Measurements from ENCODE around the gene HOOK1.

GRCh38 chr1:59915516-59915915 lies 100.8 kb downstream of the HOOK1 start:
- TF ChIP-seq, protein P1, sequence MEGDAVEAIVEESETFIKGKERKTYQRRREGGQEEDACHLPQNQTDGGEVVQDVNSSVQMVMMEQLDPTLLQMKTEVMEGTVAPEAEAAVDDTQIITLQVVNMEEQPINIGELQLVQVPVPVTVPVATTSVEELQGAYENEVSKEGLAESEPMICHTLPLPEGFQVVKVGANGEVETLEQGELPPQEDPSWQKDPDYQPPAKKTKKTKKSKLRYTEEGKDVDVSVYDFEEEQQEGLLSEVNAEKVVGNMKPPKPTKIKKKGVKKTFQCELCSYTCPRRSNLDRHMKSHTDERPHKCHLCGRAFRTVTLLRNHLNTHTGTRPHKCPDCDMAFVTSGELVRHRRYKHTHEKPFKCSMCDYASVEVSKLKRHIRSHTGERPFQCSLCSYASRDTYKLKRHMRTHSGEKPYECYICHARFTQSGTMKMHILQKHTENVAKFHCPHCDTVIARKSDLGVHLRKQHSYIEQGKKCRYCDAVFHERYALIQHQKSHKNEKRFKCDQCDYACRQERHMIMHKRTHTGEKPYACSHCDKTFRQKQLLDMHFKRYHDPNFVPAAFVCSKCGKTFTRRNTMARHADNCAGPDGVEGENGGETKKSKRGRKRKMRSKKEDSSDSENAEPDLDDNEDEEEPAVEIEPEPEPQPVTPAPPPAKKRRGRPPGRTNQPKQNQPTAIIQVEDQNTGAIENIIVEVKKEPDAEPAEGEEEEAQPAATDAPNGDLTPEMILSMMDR (IDR thresholded peaks at IDR 0.05): no peak
- TF ChIP-seq POLR2A (IDR thresholded peaks at IDR 0.05): no peak

Data from right lobe of liver (tissue), 4 donors.